IPS-15b (cell line): ENCODE measurements around the gene PCDHA2.
"Not testable (repeated sequence)": the region's sequence is repeated elsewhere in the genome, so short reads cannot be mapped to it uniquely, and the experiment has no call there.

Source experiments
- H3K27me3 ChIP-seq: one replicate; pipeline ENCODE4 v1.6.1; 2013; ENCODE audit warnings: low read length; ENCODE audit not compliant: control insufficient read depth, insufficient read depth
- H3K36me3 ChIP-seq: one replicate; pipeline ENCODE4 v1.6.1; 2013; ENCODE audit warnings: low read length; ENCODE audit not compliant: control insufficient read depth, insufficient read depth
- H3K4me1 ChIP-seq: one replicate; pipeline ENCODE4 v1.6.1; 2013; ENCODE audit warnings: mild to moderate bottlenecking, low read length; ENCODE audit not compliant: control insufficient read depth, insufficient read depth
- H3K4me3 ChIP-seq: one replicate; pipeline ENCODE4 v1.5.1; 2013; ENCODE audit warnings: low read depth, low read length
- H3K9ac ChIP-seq: one replicate; pipeline ENCODE4 v1.6.1; 2013; ENCODE audit warnings: low read depth, mild to moderate bottlenecking, low read length
- H3K9me3 ChIP-seq: one replicate; pipeline ENCODE4 v1.6.1; 2013; ENCODE audit warnings: mild to moderate bottlenecking, low read length; ENCODE audit not compliant: control insufficient read depth, insufficient read depth

PCDHA2 gene

DNA sequence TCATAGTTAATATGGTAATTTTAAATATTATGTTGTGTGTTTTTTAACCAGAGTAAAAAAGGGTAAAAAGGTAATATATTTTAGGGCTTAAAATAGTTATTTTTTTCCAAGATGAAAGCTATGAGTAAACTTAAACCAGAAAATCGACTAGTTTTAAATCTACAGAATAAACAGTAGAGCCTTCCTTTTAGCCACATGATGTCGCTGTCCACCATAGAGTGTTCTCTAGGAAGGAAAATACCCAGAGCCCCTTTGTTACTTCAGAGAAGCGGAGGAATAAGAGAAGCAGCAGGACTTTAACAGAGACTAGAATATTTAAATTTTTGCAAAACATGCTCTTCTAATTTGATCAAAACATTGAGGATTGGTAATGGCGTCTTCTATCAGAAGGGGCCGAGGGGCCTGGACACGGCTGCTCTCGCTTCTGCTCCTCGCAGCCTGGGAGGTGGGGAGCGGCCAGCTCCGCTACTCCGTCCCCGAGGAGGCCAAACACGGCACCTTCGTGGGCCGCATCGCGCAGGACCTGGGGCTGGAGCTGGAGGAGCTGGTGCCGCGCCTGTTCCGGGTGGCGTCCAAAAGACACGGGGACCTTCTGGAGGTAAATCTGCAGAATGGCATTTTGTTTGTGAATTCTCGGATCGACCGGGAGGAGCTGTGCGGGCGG lies at the start of gene PCDHA2:
Gene PCDHA2 (plus strand): TSS at position 258 of the 664 bp plus-strand sequence.
- no peaks in the 10 kb centered on the region for H3K4me1 ChIP-seq
- peak within 1 kb of the TSS; percentile 60 for H3K4me3 ChIP-seq
- no peaks in the 10 kb centered on the region for H3K9me3 ChIP-seq
- no peaks in the 10 kb centered on the region for H3K27me3 ChIP-seq
- H3K9ac ChIP-seq = no peak within 1 kb of the TSS
- H3K36me3 ChIP-seq = no peaks in the 10 kb centered on the region

DNA sequence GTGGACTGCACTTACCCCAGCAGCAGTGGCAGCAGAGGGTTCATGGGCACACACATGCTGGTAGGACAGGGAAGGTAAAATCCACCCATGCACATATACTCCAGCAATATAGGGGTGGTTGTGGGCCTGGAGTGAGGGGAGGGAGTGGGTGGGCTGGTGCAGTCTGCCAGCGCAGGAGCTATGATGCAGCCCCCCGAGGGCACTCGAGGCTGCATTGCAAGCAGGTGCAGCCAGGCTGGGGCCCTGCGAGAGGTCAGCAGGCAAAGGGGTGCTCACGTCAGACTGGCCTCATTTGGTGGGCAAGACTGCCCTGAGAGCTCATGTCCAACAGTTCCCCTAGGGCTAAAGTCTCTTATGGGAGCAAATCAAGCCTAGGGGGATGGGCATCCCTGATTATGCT lies 41.1 kb upstream of the PCDHA2 start:
- no peak overlapping the region for H3K4me3 ChIP-seq
- H3K9ac ChIP-seq = no peak overlapping the region
- peaks cover 8% of the 10 kb centered on the region for H3K9me3 ChIP-seq
- H3K27me3 ChIP-seq = no peaks in the 10 kb centered on the region
- no peaks in the 10 kb centered on the region for H3K4me1 ChIP-seq
- H3K36me3 ChIP-seq = no peaks in the 10 kb centered on the region

- Histone ChIP-seq H3K9ac (no peak overlapping the region), H3K9me3 (peaks cover 16% of the 10 kb centered on the region), H3K27me3 (no peaks in the 10 kb centered on the region), H3K4me1 (no peaks in the 10 kb centered on the region), H3K4me3 (no peak overlapping the region), H3K36me3 (no peaks in the 10 kb centered on the region)
Observed at GRCh38 chr5:140764177-140764973, 30.3 kb upstream of the PCDHA2 start.

DNA sequence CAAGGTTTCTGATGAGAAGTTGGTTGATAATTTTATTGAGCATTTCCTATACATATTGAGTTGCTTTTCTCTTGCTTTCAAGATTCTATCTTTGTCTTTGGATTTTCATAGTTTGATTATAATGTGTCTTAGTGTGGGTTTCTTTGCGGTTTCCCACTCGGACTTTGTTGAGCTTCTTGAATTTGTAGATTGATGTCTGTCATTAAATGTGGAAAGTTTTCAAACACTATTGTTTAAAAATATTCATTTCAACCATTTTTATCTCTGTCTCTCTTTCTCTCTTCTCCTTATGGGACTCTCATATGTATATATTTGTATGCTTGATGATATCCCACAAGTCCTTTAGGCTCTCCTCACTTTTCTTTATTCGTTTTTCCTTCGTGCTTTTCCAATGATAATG lies 27.2 kb upstream of the PCDHA2 start:
- Histone ChIP-seq H3K9me3 (peaks cover 20% of the 10 kb centered on the region), H3K4me3 (no peak overlapping the region), H3K27me3 (no peaks in the 10 kb centered on the region)

GRCh38 chr5:140780512-140780911 lies 14.1 kb upstream of the PCDHA2 start:
- H3K36me3 ChIP-seq = no peaks in the 10 kb centered on the region

More for the DNA sequence above, 27.2 kb upstream of the PCDHA2 start:
- Histone ChIP-seq H3K36me3 (no peaks in the 10 kb centered on the region), H3K4me1 (no peaks in the 10 kb centered on the region), H3K9ac (no peak overlapping the region)

DNA sequence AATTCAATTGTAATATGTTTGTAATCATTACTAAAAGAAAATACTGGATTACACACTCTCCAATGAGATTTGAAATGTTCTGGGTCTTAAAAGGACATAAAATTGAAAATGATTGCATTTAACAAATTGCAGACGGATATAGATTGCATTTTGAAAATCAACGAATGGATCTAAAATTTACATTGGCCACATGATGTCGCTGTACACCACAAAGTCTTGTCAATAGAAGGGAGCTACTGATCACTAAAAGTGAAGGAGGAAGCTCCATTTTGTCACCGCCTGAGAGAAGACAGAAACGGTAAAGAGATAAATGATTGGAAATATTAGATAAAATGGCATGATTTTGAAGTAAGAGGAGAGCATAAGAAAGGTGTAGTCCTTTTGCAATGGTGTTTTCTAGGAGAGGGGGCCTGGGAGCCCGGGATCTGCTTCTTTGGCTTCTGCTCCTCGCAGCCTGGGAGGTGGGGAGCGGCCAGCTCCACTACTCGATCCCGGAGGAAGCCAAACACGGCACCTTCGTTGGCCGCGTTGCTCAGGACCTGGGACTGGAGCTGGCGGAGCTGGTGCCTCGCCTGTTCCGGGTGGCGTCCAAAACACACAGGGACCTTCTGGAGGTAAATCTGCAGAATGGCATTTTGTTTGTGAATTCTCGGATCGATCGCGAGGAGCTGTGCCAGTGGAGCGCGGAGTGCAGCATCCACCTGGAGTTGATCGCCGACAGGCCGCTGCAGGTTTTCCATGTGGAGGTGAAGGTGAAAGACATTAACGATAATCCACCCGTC lies 8.6 kb upstream of the PCDHA2 start, which contains the start of gene PCDHA1:
Gene PCDHA1 (plus strand): TSS at position 236 of the 782 bp plus-strand sequence.
- peaks cover 2% of the 10 kb centered on the region for H3K36me3 ChIP-seq
- no peak within 1 kb of the TSS for H3K4me3 ChIP-seq
- H3K9me3 ChIP-seq = no peaks in the 10 kb centered on the region
- H3K27me3 ChIP-seq = no peaks in the 10 kb centered on the region
- no peaks in the 10 kb centered on the region for H3K4me1 ChIP-seq
- no peak within 1 kb of the TSS for H3K9ac ChIP-seq

More at GRCh38 chr5:140780512-140780911, 14.1 kb upstream of the PCDHA2 start:
- Histone ChIP-seq H3K9me3 (peaks cover 6% of the 10 kb centered on the region), H3K27me3 (no peaks in the 10 kb centered on the region), H3K4me3 (no peak overlapping the region), H3K9ac (no peak overlapping the region), H3K4me1 (no peaks in the 10 kb centered on the region)

- H3K27me3 ChIP-seq, H3K9ac ChIP-seq, H3K4me3 ChIP-seq, H3K36me3 ChIP-seq, H3K4me1 ChIP-seq, H3K9me3 ChIP-seq: not testable (repeated sequence)
Observed at GRCh38 chr5:140787422-140787821, 7.2 kb upstream of the PCDHA2 start.

DNA sequence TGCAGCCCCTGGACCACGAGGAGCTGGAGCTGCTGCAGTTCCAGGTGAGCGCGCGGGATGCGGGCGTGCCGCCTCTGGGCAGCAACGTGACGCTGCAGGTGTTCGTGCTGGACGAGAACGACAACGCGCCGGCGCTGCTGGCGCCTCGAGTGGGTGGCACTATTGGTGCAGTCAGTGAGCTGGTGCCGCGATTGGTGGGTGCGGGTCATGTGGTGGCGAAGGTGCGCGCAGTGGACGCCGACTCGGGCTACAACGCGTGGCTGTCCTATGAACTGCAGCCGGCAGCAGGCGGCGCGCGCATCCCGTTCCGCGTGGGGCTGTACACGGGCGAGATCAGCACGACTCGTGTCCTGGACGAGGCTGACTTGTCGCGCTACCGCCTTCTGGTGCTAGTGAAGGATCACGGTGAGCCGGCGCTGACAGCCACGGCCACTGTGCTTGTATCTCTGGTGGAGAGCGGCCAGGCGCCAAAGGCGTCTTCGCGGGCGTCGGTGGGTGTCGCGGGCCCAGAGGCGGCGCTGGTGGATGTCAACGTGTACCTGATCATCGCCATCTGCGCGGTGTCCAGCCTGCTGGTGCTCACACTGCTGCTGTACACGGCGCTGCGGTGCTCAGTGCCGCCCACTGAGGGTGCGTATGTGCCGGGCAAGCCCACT lies 6.7 kb upstream of the PCDHA2 start:
- not testable (repeated sequence) for H3K36me3 ChIP-seq, H3K4me3 ChIP-seq, H3K9me3 ChIP-seq, H3K9ac ChIP-seq, H3K4me1 ChIP-seq, H3K27me3 ChIP-seq

DNA sequence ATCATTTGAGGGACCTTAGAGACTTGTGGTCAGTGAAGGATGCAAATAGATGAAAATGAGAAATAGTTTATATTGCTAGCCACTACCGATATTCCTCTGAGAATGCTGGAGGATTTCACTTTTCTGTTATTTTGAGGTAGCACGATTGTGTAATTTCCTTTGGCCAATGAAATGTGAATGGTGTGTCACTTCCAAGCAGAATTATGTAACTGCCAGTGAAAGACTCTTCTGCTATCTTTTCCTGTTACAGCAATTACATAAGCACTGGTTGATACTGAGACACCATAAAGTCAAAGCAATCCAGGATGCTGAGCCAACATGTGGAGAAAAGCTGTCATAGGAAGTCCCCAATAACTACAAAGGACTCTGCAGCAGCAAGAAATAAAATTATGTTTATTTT lies 3.6 kb upstream of the PCDHA2 start:
- H3K9me3 ChIP-seq = no peaks in the 10 kb centered on the region
- H3K36me3 ChIP-seq = peaks cover 2% of the 10 kb centered on the region

GRCh38 chr5:140795259-140795641 lies 598 bp downstream of the PCDHA2 start:
- no peaks in the 10 kb centered on the region for H3K36me3 ChIP-seq
- H3K27me3 ChIP-seq = no peaks in the 10 kb centered on the region
- no peaks in the 10 kb centered on the region for H3K9me3 ChIP-seq
- H3K9ac ChIP-seq = no peak overlapping the region
- H3K4me3 ChIP-seq = peak overlapping the region; percentile 60
- H3K4me1 ChIP-seq = no peaks in the 10 kb centered on the region

More for the DNA sequence above, 3.6 kb upstream of the PCDHA2 start:
- Histone ChIP-seq H3K4me3 (no peak overlapping the region), H3K4me1 (no peaks in the 10 kb centered on the region), H3K27me3 (no peaks in the 10 kb centered on the region), H3K9ac (no peak overlapping the region)

- H3K27me3 ChIP-seq, H3K9me3 ChIP-seq, H3K4me3 ChIP-seq, H3K36me3 ChIP-seq, H3K4me1 ChIP-seq, H3K9ac ChIP-seq: not testable (repeated sequence)
Observed at GRCh38 chr5:140796072-140796717, 1.5 kb downstream of the PCDHA2 start.
